ENCODE results near the gene SLC46A1. TPM values are rescaled to one million over a fixed set of nuclear protein-coding genes. Genes with fewer than 3 reads are reported as not detected.
"Not testable (repeated sequence)": the region's sequence is repeated elsewhere in the genome, so short reads cannot be mapped to it uniquely, and the experiment has no call there.

SLC46A1 gene
- total RNA-seq, 1 donor from 2014 or later, result 6.3 TPM

GRCh38 chr17:28443901-28444638 lies 38.1 kb upstream of the SLC46A1 start:
- no peaks in the 10 kb centered on the region for H3K4me1 Mint-ChIP-seq (ENCODE audit: low read depth, unreplicated experiment)
- H3K9me3 Mint-ChIP-seq (ENCODE audit: unreplicated experiment), result peaks cover 4% of the 10 kb centered on the region
- no peak overlapping the region for H3K27ac Mint-ChIP-seq (ENCODE audit: unreplicated experiment)
- TF ChIP-seq CTCF (IDR thresholded peaks at IDR 0.05; ENCODE audit: partially characterized antibody, unreplicated experiment), result no peak
- no peak for DNase-seq
- no peak overlapping the region for H3K4me3 Mint-ChIP-seq (ENCODE audit: unreplicated experiment)
- H3K36me3 Mint-ChIP-seq (ENCODE audit: unreplicated experiment), result no peaks in the 10 kb centered on the region
- H3K27me3 Mint-ChIP-seq (ENCODE audit: unreplicated experiment), result peaks cover 3% of the 10 kb centered on the region

- H3K27ac Mint-ChIP-seq (ENCODE audit: unreplicated experiment); H3K9me3 Mint-ChIP-seq (ENCODE audit: unreplicated experiment); DNase-seq; H3K4me3 Mint-ChIP-seq (ENCODE audit: unreplicated experiment); H3K27me3 Mint-ChIP-seq (ENCODE audit: unreplicated experiment); H3K4me1 Mint-ChIP-seq (ENCODE audit: low read depth, unreplicated experiment); H3K36me3 Mint-ChIP-seq (ENCODE audit: unreplicated experiment): not testable (repeated sequence)
These were observed 28.3 kb upstream of the SLC46A1 start for GRCh38 chr17:28434326-28434725.

GRCh38 chr17:28433721-28434120 lies 27.7 kb upstream of the SLC46A1 start:
- Mint-ChIP-seq H3K27ac (ENCODE audit: unreplicated experiment) (no peak overlapping the region), H3K27me3 (ENCODE audit: unreplicated experiment) (peaks cover 5% of the 10 kb centered on the region)

GRCh38 chr17:28427982-28428381 lies 22.0 kb upstream of the SLC46A1 start:
- H3K27ac Mint-ChIP-seq (ENCODE audit: unreplicated experiment); H3K4me1 Mint-ChIP-seq (ENCODE audit: low read depth, unreplicated experiment); H3K4me3 Mint-ChIP-seq (ENCODE audit: unreplicated experiment); H3K9me3 Mint-ChIP-seq (ENCODE audit: unreplicated experiment); DNase-seq; H3K36me3 Mint-ChIP-seq (ENCODE audit: unreplicated experiment); H3K27me3 Mint-ChIP-seq (ENCODE audit: unreplicated experiment): not testable (repeated sequence)

More at GRCh38 chr17:28433721-28434120, 27.7 kb upstream of the SLC46A1 start:
- Mint-ChIP-seq H3K4me1 (ENCODE audit: low read depth, unreplicated experiment) (no peaks in the 10 kb centered on the region), H3K9me3 (ENCODE audit: unreplicated experiment) (peaks cover 1% of the 10 kb centered on the region), H3K36me3 (ENCODE audit: unreplicated experiment) (no peaks in the 10 kb centered on the region), H3K4me3 (ENCODE audit: unreplicated experiment) (no peak overlapping the region)
- TF ChIP-seq CTCF (IDR thresholded peaks at IDR 0.05; ENCODE audit: partially characterized antibody, unreplicated experiment), result no peak
- DNase-seq, result no peak

GRCh38 chr17:28427371-28427770 lies 21.4 kb upstream of the SLC46A1 start:
- no peak overlapping the region for H3K27ac Mint-ChIP-seq (ENCODE audit: unreplicated experiment)
- H3K4me3 Mint-ChIP-seq (ENCODE audit: unreplicated experiment), result no peak overlapping the region
- H3K36me3 Mint-ChIP-seq (ENCODE audit: unreplicated experiment), result no peaks in the 10 kb centered on the region
- peaks cover 2% of the 10 kb centered on the region for H3K27me3 Mint-ChIP-seq (ENCODE audit: unreplicated experiment)
- DNase-seq, result no peak
- H3K4me1 Mint-ChIP-seq (ENCODE audit: low read depth, unreplicated experiment), result no peaks in the 10 kb centered on the region
- no peaks in the 10 kb centered on the region for H3K9me3 Mint-ChIP-seq (ENCODE audit: unreplicated experiment)
- TF ChIP-seq CTCF (IDR thresholded peaks at IDR 0.05; ENCODE audit: partially characterized antibody, unreplicated experiment), result no peak

GRCh38 chr17:28426081-28426519 lies 20.1 kb upstream of the SLC46A1 start:
- DNase-seq, result peak; percentile 49
- peak; percentile 50 for TF ChIP-seq CTCF (IDR thresholded peaks at IDR 0.05; ENCODE audit: partially characterized antibody, unreplicated experiment)
- H3K36me3 Mint-ChIP-seq (ENCODE audit: unreplicated experiment), result no peaks in the 10 kb centered on the region
- no peak overlapping the region for H3K27ac Mint-ChIP-seq (ENCODE audit: unreplicated experiment)
- no peak overlapping the region for H3K4me3 Mint-ChIP-seq (ENCODE audit: unreplicated experiment)
- no peaks in the 10 kb centered on the region for H3K4me1 Mint-ChIP-seq (ENCODE audit: low read depth, unreplicated experiment)
- H3K27me3 Mint-ChIP-seq (ENCODE audit: unreplicated experiment), result peaks cover 2% of the 10 kb centered on the region
- no peaks in the 10 kb centered on the region for H3K9me3 Mint-ChIP-seq (ENCODE audit: unreplicated experiment)

Measured in glutamatergic neuron (in vitro differentiated cells).